Panc1 (cell line): Measurements from ENCODE around the gene APRT. TPM values are rescaled to one million over a fixed set of nuclear protein-coding genes. Genes with fewer than 3 reads are reported as not detected.

Experiments
- ATAC-seq: fragments of 200-7000 bp; cut with Tn5 transposase; 2 replicates; pipeline ENCODE4 v1.9.1; 2020; ENCODE audit warnings: mild to moderate bottlenecking, moderate library complexity
- BruUV-seq: library from RNA; stranded (reverse); fragments of 400-500 nt; replicated peaks from 2 replicates; lab custom pipeline; 2021; lab: Mats Ljungman, UMichigan
- CTCF ChIA-PET: fragments of 300-600 bp; sonication (Branson Sonifier 250); formaldehyde crosslinking; loops from one replicate; lab custom pipeline; 2022; ENCODE audit warnings: antibody characterized with exemption; lab: Charles Lee
- POLR2A ChIA-PET: fragments of 300-600 bp; sonication (Branson Sonifier 250); formaldehyde crosslinking; loops from one replicate; lab custom pipeline; 2022; ENCODE audit warnings: antibody characterized with exemption; lab: Charles Lee
- DNase-seq: peaks from one replicate; pipeline ENCODE4 v3.0.0-alpha.2; 2010; ENCODE audit warnings: low read depth, low spot score
- H3K27ac ChIP-seq: 2 replicates; pipeline ENCODE4 v1.5.1; 2011; ENCODE audit warnings: mild to moderate bottlenecking, low read length, inconsistent platforms
- H3K27me3 ChIP-seq: fragments of 200-500 bp; sonication (Bioruptor generic); 2 replicates; pipeline ENCODE4 v1.6.0; 2014; ENCODE audit warnings: low read length, inconsistent platforms; ENCODE audit not compliant: control insufficient read depth, insufficient read depth
- H3K36me3 ChIP-seq: fragments of 200-500 bp; sonication (Bioruptor generic); 2 replicates; pipeline ENCODE4 v1.5.1; 2014; ENCODE audit warnings: inconsistent platforms, mild to moderate bottlenecking, low read length, moderate library complexity; ENCODE audit not compliant: control insufficient read depth, insufficient read depth
- H3K4me1 ChIP-seq: 2 replicates; pipeline ENCODE4 v1.5.1; 2011; ENCODE audit warnings: inconsistent platforms, mild to moderate bottlenecking, low read length, moderate library complexity; ENCODE audit not compliant: control insufficient read depth, insufficient read depth
- H3K4me3 ChIP-seq, 2 experiments: 2 replicates each; pipeline ENCODE4 v1.5.1; 2011 to 2012; ENCODE audit warnings: low read depth in 2 of 2, low read length in 2 of 2, mild to moderate bottlenecking in 2 of 2, inconsistent platforms in 1 of 2, moderate library complexity in 1 of 2
- H3K9me3 ChIP-seq: fragments of 200-500 bp; sonication (Bioruptor generic); 2 replicates; pipeline ENCODE4 v1.5.1; 2014; ENCODE audit warnings: low read depth, mild to moderate bottlenecking, inconsistent platforms, low read length, moderate library complexity; ENCODE audit not compliant: control insufficient read depth, insufficient read depth
- POLR2AphosphoS5 ChIP-seq: IDR thresholded peaks from 2 replicates; pipeline ENCODE4 v1.6.1; 2012; ENCODE audit warnings: mild to moderate bottlenecking, low read depth, low read length, moderate library complexity
- SIN3A ChIP-seq: IDR thresholded peaks from 2 replicates; pipeline ENCODE4 v1.6.1; 2012; ENCODE audit warnings: low read depth, mild to moderate bottlenecking, low read length, moderate library complexity, borderline replicate concordance; ENCODE audit not compliant: insufficient read depth
- TCF7L2 ChIP-seq: IDR thresholded peaks from 2 replicates; pipeline ENCODE4 v1.6.1; 2011; ENCODE audit warnings: mild to moderate bottlenecking, low read depth, low read length, inconsistent platforms
- in situ Hi-C: cut with HindIII; loops from 2 replicates; pipeline ENCODE4 v1.10.0; 2016; ENCODE audit warnings: low sequenced_read_pairs, low pct_unique_long_range_greater_than_20kb
- intact Hi-C: fragments of 100-400 bp; cut with micrococcal nuclease; formaldehyde crosslinking; loops from one replicate; pipeline ENCODE4 v1.10.0; 2022; ENCODE audit not compliant: unreplicated experiment
- total RNA-seq: library from RNA; stranded (reverse); gene quantifications from one replicate; pipeline ENCODE4 v1.2.1, GENCODE V29; 2021; ENCODE audit not compliant: unreplicated experiment
- TF ChIP-seq, protein P1 (sequence below): fragments of 450-650 bp; IDR thresholded peaks from 2 replicates; pipeline ENCODE4 v1.5.1; 2017; ENCODE audit warnings: mild to moderate bottlenecking
- TF ChIP-seq, protein P2 (sequence below), 2 experiments: IDR thresholded peaks; 2 replicates each; pipeline ENCODE4 v1.6.1; 2011 to 2012; ENCODE audit warnings: low read depth in 2 of 2, control low read depth in 1 of 2, low read length in 1 of 2, mild to moderate bottlenecking in 1 of 2, moderate library complexity in 1 of 2; ENCODE audit not compliant: insufficient read depth in 1 of 2

Gene APRT
- total RNA-seq, 1 experiment from 2014 or later, result 231 TPM

DNA sequence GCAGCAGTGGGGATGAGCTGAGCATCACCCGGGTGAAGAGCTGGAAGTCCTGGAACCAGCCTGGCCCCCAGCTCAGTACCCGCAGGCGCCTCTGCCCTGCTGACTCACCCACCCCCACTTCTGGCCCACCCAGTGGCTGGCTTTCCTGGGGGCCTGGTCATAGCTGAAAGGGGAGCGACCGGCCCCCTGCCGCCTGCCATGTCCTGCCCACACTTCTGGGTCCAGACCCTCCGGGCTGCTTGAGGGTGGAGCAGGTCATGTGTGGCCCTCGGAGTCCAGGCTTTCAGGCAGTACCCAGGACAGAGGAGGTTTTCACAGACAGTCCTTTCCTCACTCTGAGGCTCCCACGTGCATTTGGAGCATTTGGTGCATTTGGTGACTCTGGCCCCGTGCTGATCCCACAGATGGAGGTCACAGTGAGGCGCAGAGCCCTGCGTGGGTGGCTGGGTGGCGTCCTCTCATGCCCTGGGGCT is 19.6 kb downstream of the APRT start:
- peak; percentile 22; the same call in 1 of the 2 replicates for ATAC-seq
- no peak for TF ChIP-seq POLR2AphosphoS5
- TF ChIP-seq, protein P1, sequence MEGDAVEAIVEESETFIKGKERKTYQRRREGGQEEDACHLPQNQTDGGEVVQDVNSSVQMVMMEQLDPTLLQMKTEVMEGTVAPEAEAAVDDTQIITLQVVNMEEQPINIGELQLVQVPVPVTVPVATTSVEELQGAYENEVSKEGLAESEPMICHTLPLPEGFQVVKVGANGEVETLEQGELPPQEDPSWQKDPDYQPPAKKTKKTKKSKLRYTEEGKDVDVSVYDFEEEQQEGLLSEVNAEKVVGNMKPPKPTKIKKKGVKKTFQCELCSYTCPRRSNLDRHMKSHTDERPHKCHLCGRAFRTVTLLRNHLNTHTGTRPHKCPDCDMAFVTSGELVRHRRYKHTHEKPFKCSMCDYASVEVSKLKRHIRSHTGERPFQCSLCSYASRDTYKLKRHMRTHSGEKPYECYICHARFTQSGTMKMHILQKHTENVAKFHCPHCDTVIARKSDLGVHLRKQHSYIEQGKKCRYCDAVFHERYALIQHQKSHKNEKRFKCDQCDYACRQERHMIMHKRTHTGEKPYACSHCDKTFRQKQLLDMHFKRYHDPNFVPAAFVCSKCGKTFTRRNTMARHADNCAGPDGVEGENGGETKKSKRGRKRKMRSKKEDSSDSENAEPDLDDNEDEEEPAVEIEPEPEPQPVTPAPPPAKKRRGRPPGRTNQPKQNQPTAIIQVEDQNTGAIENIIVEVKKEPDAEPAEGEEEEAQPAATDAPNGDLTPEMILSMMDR, result no peak
- TF ChIP-seq SIN3A, result no peak
- no peak for TF ChIP-seq TCF7L2
- TF ChIP-seq, protein P2, sequence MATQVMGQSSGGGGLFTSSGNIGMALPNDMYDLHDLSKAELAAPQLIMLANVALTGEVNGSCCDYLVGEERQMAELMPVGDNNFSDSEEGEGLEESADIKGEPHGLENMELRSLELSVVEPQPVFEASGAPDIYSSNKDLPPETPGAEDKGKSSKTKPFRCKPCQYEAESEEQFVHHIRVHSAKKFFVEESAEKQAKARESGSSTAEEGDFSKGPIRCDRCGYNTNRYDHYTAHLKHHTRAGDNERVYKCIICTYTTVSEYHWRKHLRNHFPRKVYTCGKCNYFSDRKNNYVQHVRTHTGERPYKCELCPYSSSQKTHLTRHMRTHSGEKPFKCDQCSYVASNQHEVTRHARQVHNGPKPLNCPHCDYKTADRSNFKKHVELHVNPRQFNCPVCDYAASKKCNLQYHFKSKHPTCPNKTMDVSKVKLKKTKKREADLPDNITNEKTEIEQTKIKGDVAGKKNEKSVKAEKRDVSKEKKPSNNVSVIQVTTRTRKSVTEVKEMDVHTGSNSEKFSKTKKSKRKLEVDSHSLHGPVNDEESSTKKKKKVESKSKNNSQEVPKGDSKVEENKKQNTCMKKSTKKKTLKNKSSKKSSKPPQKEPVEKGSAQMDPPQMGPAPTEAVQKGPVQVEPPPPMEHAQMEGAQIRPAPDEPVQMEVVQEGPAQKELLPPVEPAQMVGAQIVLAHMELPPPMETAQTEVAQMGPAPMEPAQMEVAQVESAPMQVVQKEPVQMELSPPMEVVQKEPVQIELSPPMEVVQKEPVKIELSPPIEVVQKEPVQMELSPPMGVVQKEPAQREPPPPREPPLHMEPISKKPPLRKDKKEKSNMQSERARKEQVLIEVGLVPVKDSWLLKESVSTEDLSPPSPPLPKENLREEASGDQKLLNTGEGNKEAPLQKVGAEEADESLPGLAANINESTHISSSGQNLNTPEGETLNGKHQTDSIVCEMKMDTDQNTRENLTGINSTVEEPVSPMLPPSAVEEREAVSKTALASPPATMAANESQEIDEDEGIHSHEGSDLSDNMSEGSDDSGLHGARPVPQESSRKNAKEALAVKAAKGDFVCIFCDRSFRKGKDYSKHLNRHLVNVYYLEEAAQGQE (IDR thresholded peaks at IDR 0.05; ENCODE audit: insufficient read depth in 1 of 2, low read depth in 2 of 2, low read length in 1 of 2), result no peak
- DNase-seq, result no peak
- ChIA-PET POLR2A (no interaction called here), CTCF (no interaction called here)
- in situ Hi-C loops (no loop called here), intact Hi-C loops (no loop called here)
- Histone ChIP-seq H3K4me1 (peaks cover 3% of the 10 kb centered on the region; the same call in 1 of the 2 replicates), H3K27ac (no peak overlapping the region), H3K4me3 (no peak overlapping the region), H3K27me3 (no peaks in the 10 kb centered on the region), H3K36me3 (no peaks in the 10 kb centered on the region), H3K9me3 (no peaks in the 10 kb centered on the region)
- BruUV-seq, result no TSS peak

DNA sequence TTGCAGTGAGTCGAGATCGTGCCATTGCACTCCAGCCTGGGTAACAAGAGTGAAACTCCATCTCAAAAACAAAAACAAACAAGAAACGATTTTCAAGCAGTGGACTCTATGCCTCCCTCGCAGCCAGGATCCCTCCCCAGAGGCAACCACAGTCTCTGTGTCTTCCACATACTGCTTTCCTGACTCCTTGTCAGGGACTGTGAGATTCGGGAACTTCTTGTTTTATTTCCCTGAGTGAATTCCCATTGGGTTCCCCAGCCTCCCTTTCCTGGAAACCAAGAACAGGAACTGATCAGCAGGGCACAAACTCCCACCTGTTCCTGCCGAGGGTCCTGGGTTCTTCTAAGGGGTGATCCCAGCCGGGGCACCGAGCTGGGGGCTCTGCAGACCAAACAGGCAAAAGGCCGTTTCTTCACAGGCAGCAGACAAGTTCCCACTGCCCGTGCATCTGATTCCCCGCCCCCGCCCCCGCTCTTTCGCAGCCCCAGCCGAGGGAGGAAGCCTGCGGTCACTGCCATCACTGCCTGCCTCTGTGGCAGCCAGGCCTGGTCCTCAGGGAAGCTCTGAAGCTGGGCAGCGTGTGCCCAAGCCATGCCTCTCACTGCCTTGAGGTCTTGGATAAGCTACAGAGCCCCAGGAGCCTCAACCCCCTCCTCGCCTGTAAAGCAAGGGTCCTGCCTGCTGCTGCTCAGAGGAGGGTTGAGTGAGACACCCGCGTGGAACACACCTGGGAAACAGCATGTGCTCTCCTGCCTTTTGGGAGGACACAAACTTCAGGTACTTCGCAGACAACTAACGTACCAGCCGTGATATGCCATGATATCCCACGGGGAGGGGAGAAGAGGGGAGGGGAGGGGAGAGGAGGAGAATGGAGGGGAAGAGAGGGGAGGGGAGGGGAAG is 21.2 kb downstream of the APRT start:
- no peaks in the 10 kb centered on the region for H3K36me3 ChIP-seq
- H3K27ac ChIP-seq, result peak overlapping the region; percentile 29; the same call in 1 of the 2 replicates
- H3K27me3 ChIP-seq, result no peaks in the 10 kb centered on the region
- intact Hi-C loops (no loop called here), in situ Hi-C loops (no loop called here)
- ATAC-seq (no peak), DNase-seq (no peak)
- ChIA-PET CTCF (no interaction called here), POLR2A (no interaction called here)
- H3K4me3 ChIP-seq, result no peak overlapping the region
- TF ChIP-seq POLR2AphosphoS5 (no peak), SIN3A (no peak), TCF7L2 (no peak)
- TF ChIP-seq, protein P1, result no peak
- TF ChIP-seq, protein P2 (IDR thresholded peaks at IDR 0.05; ENCODE audit: insufficient read depth in 1 of 2, low read depth in 2 of 2, low read length in 1 of 2), result no peak
- H3K4me1 ChIP-seq, result peaks cover 3% of the 10 kb centered on the region; the same call in 1 of the 2 replicates
- H3K9me3 ChIP-seq, result no peaks in the 10 kb centered on the region
- BruUV-seq, result no TSS peak
